ENCODE measurements around the gene HPS4.

GRCh38 chr22:26448334-26448733, 35.2 kb downstream of the HPS4 start:
- TF ChIP-seq CTCF (IDR thresholded peaks at IDR 0.05) (no peak), ZFX (IDR thresholded peaks at IDR 0.05; ENCODE audit: borderline replicate concordance) (no peak)
